Measurements from ENCODE around the gene TENT4A. TPM values are rescaled to one million over a fixed set of nuclear protein-coding genes. Genes with fewer than 3 reads are reported as not detected.

TENT4A gene
- total RNA-seq, 3 donors from 2014 or later, result 16.0 to 26.2 (median 16.3) TPM

DNA sequence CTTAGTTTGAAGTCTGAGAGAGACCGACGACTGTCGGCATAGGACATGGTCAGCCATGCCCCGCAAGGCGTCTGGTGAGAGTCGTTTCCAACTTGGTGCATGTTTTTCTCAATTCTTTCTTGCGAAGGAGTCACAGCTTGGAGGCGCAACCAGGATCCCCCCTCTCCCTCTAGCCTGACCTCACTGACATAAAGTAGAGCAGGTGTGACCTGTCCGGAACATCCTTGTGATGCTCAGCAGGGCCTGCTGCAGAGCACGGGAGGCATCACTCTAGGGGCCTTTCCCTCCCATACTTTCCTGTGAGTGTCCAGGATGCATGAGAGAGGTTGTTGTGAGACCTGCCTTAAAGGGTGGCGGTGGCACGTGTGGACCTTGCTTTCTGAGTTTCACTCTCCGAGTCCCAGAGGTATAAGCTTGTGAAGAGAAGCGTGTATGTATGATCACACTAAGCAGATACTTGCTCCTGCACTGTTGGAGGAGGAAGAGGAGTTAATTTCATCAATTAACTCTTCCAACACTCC lies 5.0 kb downstream of the TENT4A start:
- intact Hi-C loops (cut with DNase I, micrococcal nuclease), result no loop called here
- no peaks in the 10 kb centered on the region for H3K36me3 ChIP-seq (ENCODE audit: low read depth)
- ATAC-seq (no peak), DNase-seq (no peak)
- no peaks in the 10 kb centered on the region for H3K9me3 ChIP-seq
- H3K4me1 ChIP-seq (ENCODE audit: low read depth), result peaks cover 29% of the 10 kb centered on the region
- TF ChIP-seq CTCF (IDR thresholded peaks at IDR 0.05), result no peak
- no peak overlapping the region for H3K4me3 ChIP-seq

DNA sequence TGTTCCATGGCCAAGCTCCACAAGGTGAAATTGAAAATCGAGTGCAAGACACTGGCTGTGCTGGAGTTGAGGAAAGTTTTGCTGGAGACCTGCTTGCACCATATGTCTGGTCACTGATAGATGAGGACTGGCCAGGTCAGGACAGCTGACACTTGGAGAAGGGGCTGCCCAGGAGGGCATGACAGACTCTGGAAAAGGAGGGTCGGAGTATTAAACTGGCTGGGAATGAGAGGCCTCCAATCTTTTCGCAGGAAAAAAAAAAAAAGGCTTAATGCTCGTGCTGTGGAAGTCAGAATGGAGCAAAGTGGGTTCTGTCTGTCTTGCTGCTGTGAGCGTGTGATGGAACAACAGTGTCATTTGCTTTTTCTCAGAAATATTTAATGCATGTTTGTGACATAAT lies 5.5 kb downstream of the TENT4A start:
- intact Hi-C loops (cut with DNase I, micrococcal nuclease), result no loop called here
- no peak for ATAC-seq
- Histone ChIP-seq H3K4me3 (no peak overlapping the region), H3K4me1 (ENCODE audit: low read depth) (peaks cover 29% of the 10 kb centered on the region), H3K36me3 (ENCODE audit: low read depth) (no peaks in the 10 kb centered on the region), H3K9me3 (no peaks in the 10 kb centered on the region)
- TF ChIP-seq CTCF (IDR thresholded peaks at IDR 0.05), result no peak
- DNase-seq, result no peak

DNA sequence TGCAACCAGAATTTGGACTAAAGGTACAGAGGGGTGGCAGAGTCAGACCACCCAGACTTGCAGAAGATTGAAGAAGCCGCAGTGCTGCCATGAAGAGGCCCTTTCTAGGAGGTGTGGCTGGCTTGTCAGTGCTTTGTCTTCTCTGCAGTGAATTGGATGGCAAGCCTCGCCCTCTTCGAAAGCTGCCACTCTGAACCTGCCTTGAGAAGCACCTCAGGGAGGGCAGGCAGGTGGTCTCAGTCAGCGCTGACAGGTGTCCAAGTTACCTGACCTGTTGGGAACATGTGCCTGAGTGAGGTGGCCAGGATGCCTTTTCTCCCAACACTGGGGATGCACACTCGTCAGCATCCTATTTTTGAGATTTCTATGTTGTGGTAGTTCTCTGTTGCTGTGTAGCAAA lies 6.2 kb downstream of the TENT4A start:
- Histone ChIP-seq H3K4me1 (ENCODE audit: low read depth) (peaks cover 29% of the 10 kb centered on the region), H3K9me3 (no peaks in the 10 kb centered on the region), H3K36me3 (ENCODE audit: low read depth) (no peaks in the 10 kb centered on the region), H3K4me3 (no peak overlapping the region)
- no peak for TF ChIP-seq CTCF (IDR thresholded peaks at IDR 0.05)
- DNase-seq (no peak), ATAC-seq (no peak)
- intact Hi-C loops (cut with DNase I, micrococcal nuclease), result no loop called here

DNA sequence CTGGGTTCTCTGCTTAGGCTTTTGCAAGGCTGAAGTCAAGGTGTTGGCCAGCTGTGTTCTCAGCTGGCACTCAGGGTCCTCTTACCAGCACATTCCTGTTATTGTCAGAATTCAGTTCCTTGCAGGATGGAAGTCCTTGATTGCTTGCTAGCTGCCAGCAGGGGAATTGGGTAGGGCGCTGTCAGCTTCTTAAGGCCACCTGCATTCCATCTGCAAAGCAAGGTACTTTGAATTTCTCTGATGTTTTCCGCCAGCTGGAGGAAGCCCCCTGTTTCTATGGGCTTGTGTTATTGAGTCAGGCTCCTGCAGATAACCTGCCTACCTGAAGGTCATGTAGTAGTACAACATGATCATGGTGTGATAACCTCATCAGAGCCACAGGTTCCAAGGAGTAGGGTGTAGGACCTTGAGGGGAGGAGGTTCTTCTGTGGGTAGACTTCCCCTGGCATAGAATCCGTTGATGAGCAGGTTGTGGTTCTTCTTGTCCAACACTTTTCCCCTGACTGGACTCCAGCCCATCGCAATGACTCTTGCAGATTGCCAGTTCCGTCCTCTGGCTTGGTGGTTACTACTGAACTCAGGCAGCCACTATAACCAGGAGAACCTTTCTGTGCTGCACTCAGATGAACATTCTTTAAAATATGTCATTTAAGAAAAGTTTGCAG lies 6.8 kb downstream of the TENT4A start:
- DNase-seq, result no peak
- ATAC-seq, result no peak
- no peak for TF ChIP-seq CTCF (IDR thresholded peaks at IDR 0.05)
- intact Hi-C loops (cut with DNase I, micrococcal nuclease), result no loop called here
- Histone ChIP-seq H3K36me3 (ENCODE audit: low read depth) (no peaks in the 10 kb centered on the region), H3K4me3 (no peak overlapping the region), H3K9me3 (no peaks in the 10 kb centered on the region), H3K4me1 (ENCODE audit: low read depth) (peaks cover 29% of the 10 kb centered on the region)

GRCh38 chr5:6720561-6720921 lies 7.3 kb downstream of the TENT4A start:
- ATAC-seq (no peak), DNase-seq (no peak)
- H3K4me3 ChIP-seq, result no peak overlapping the region
- peaks cover 28% of the 10 kb centered on the region for H3K4me1 ChIP-seq (ENCODE audit: low read depth)
- no peaks in the 10 kb centered on the region for H3K9me3 ChIP-seq
- no peak for TF ChIP-seq CTCF (IDR thresholded peaks at IDR 0.05)
- H3K36me3 ChIP-seq (ENCODE audit: low read depth), result no peaks in the 10 kb centered on the region
- intact Hi-C loops (cut with DNase I, micrococcal nuclease), result no loop called here

DNA sequence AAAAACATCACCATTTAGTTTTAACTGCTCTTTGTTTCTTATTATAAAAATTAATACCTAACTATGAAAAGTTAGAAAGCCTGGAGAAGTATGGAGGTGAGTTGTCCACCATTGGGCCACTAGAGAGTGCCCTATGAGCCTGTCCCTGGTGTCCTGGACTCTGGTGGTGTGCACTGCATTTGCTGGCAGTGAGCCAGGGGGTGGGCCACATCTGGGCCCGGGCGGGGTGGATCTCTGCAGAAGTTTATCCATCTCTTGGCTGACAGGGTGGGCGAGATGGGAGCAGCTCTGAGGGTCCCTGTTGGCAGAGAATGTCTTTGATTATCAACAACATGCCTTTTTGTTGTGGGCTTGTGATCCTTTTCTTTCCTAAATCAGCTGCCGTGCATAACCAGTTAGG lies 8.2 kb downstream of the TENT4A start:
- TF ChIP-seq CTCF (IDR thresholded peaks at IDR 0.05), result no peak
- no peaks in the 10 kb centered on the region for H3K9me3 ChIP-seq
- H3K4me1 ChIP-seq (ENCODE audit: low read depth), result peaks cover 19% of the 10 kb centered on the region
- DNase-seq (no peak), ATAC-seq (no peak)
- intact Hi-C loops (cut with DNase I, micrococcal nuclease), result no loop called here
- no peak overlapping the region for H3K4me3 ChIP-seq
- no peaks in the 10 kb centered on the region for H3K36me3 ChIP-seq (ENCODE audit: low read depth)

All from mucosa of descending colon (tissue), 3 donors.